T47D (cell line): ENCODE measurements around the gene IVNS1ABP.

Experiments
- DNase-seq, 2 experiments: peaks; one replicate each; pipeline versions ENCODE4 v3.0.0 to v3.0.0-alpha.2; 2011 to 2012; ENCODE audit warnings: low read depth in 1 of 2, low spot score in 1 of 2
- JUND ChIP-seq: IDR thresholded peaks from 2 replicates; pipeline ENCODE4 v1.6.1; 2012; ENCODE audit warnings: low read depth
- in situ Hi-C: cut with HindIII; loops from 2 replicates; pipeline ENCODE4 v1.10.0; 2016; ENCODE audit warnings: low sequenced_read_pairs, low pct_unique_long_range_greater_than_20kb

Gene IVNS1ABP

GRCh38 chr1:185250063-185250462 lies 67.0 kb downstream of the IVNS1ABP start:
- TF ChIP-seq JUND = no peak
- no peak for DNase-seq
- in situ Hi-C loops = no loop called here

DNA sequence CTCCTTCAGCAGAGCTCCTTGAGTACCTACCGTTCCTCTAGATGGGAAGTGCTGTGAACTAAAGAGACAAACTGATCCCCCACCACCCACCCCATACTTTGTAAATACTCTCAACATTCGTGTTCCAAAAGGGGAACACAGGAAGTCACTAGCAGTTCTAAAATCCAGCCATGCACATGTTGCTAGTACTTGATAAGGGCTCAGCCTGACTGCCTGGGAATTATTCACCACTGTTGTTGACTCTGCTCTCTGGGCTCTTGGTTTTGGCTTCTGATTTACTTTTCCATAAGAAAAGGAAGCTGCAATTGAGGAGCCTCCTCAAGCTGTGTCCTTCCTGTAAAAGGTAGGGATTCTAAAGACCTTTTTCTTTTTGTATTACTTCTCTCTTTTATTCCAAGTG lies 67.5 kb downstream of the IVNS1ABP start:
- TF ChIP-seq JUND = no peak
- no peak for DNase-seq
- in situ Hi-C loops = no loop called here
